HUES6 (cell line): ENCODE results near the gene MAN2B1.
"Not testable (repeated sequence)": the region's sequence is repeated elsewhere in the genome, so short reads cannot be mapped to it uniquely, and the experiment has no call there.

ENCODE experiments used
- H3K27ac ChIP-seq: 2 replicates; pipeline ENCODE4 v1.7.0; 2013; ENCODE audit warnings: low read depth, mild to moderate bottlenecking, low read length, inconsistent platforms
- H3K27me3 ChIP-seq: 2 replicates; pipeline ENCODE4 v1.6.1; 2013; ENCODE audit warnings: low read length; ENCODE audit not compliant: control insufficient read depth, insufficient read depth
- H3K36me3 ChIP-seq: 2 replicates; pipeline ENCODE4 v1.6.1; 2013; ENCODE audit warnings: low read length; ENCODE audit not compliant: control insufficient read depth, insufficient read depth
- H3K4me1 ChIP-seq: 2 replicates; pipeline ENCODE4 v1.6.1; 2013; ENCODE audit warnings: low read length; ENCODE audit not compliant: control insufficient read depth, insufficient read depth
- H3K4me3 ChIP-seq: 2 replicates; pipeline ENCODE4 v1.5.1; 2013; ENCODE audit warnings: low read depth, low read length
- H3K9ac ChIP-seq: one replicate; pipeline ENCODE4 v1.6.1; 2013; ENCODE audit warnings: mild to moderate bottlenecking, low read length
- H3K9me3 ChIP-seq: 2 replicates; pipeline ENCODE4 v1.6.1; 2013; ENCODE audit warnings: low read depth, low read length; ENCODE audit not compliant: control insufficient read depth, insufficient read depth

Gene MAN2B1

GRCh38 chr19:12689012-12689411, 22.5 kb upstream of the MAN2B1 start:
- H3K4me1 ChIP-seq: no peaks in the 10 kb centered on the region
- H3K9ac ChIP-seq: no peak overlapping the region
- H3K27me3 ChIP-seq: no peaks in the 10 kb centered on the region
- H3K27ac ChIP-seq: no peak overlapping the region
- H3K9me3 ChIP-seq: no peaks in the 10 kb centered on the region
- no peak overlapping the region for H3K4me3 ChIP-seq
- no peaks in the 10 kb centered on the region for H3K36me3 ChIP-seq

- no peaks in the 10 kb centered on the region for H3K36me3 ChIP-seq
- H3K4me3 ChIP-seq: no peak within 1 kb of the TSS
- H3K9ac ChIP-seq: no peak within 1 kb of the TSS
- H3K27me3 ChIP-seq: no peaks in the 10 kb centered on the region
- H3K9me3 ChIP-seq: no peaks in the 10 kb centered on the region
- no peaks in the 10 kb centered on the region for H3K4me1 ChIP-seq
- no peak within 1 kb of the TSS for H3K27ac ChIP-seq
Observed at GRCh38 chr19:12687496-12688196, 21.1 kb upstream of the MAN2B1 start, which contains the start of gene GNG14. Gene GNG14, plus strand, starts transcription at chr19:12687998. Its CDS starts 51 bp downstream, at chr19:12688049.

GRCh38 chr19:12685831-12686230, 19.3 kb upstream of the MAN2B1 start:
- no peaks in the 10 kb centered on the region for H3K9me3 ChIP-seq
- no peak overlapping the region for H3K27ac ChIP-seq
- no peak overlapping the region for H3K4me3 ChIP-seq
- no peak overlapping the region for H3K9ac ChIP-seq
- H3K4me1 ChIP-seq: no peaks in the 10 kb centered on the region
- no peaks in the 10 kb centered on the region for H3K27me3 ChIP-seq
- no peaks in the 10 kb centered on the region for H3K36me3 ChIP-seq

- no peaks in the 10 kb centered on the region for H3K27me3 ChIP-seq
- H3K9me3 ChIP-seq: no peaks in the 10 kb centered on the region
- peak within 1 kb of the TSS; percentile 87 for H3K4me3 ChIP-seq
- H3K9ac ChIP-seq: peak within 1 kb of the TSS; percentile 98
- H3K36me3 ChIP-seq: peaks cover 36% of the 10 kb centered on the region
- H3K27ac ChIP-seq: peak within 1 kb of the TSS; percentile 94
- no peaks in the 10 kb centered on the region for H3K4me1 ChIP-seq
Observed at GRCh38 chr19:12681074-12681987, 14.8 kb upstream of the MAN2B1 start, which contains the start of gene DHPS. Gene DHPS, minus strand, starts transcription at chr19:12681880. Its CDS starts 114 bp downstream, at chr19:12681766.

- Histone ChIP-seq H3K4me1 (no peaks in the 10 kb centered on the region), H3K27me3 (no peaks in the 10 kb centered on the region), H3K4me3 (no peak overlapping the region), H3K36me3 (peaks cover 49% of the 10 kb centered on the region), H3K9me3 (no peaks in the 10 kb centered on the region), H3K9ac (no peak overlapping the region), H3K27ac (no peak overlapping the region)
Observed at GRCh38 chr19:12680034-12680433, 13.5 kb upstream of the MAN2B1 start.

GRCh38 chr19:12678039-12678438, 11.5 kb upstream of the MAN2B1 start:
- H3K36me3 ChIP-seq: peaks cover 64% of the 10 kb centered on the region
- H3K27ac ChIP-seq, H3K27me3 ChIP-seq, H3K4me3 ChIP-seq, H3K9me3 ChIP-seq, H3K9ac ChIP-seq, H3K4me1 ChIP-seq: not testable (repeated sequence)

GRCh38 chr19:12676928-12677327, 10.4 kb upstream of the MAN2B1 start:
- Histone ChIP-seq H3K4me3 (no peak overlapping the region), H3K9ac (no peak overlapping the region), H3K27ac (no peak overlapping the region), H3K4me1 (no peaks in the 10 kb centered on the region), H3K9me3 (no peaks in the 10 kb centered on the region), H3K27me3 (no peaks in the 10 kb centered on the region), H3K36me3 (peaks cover 69% of the 10 kb centered on the region)

GRCh38 chr19:12676384-12676792, 9.8 kb upstream of the MAN2B1 start:
- Histone ChIP-seq H3K27me3 (no peaks in the 10 kb centered on the region), H3K36me3 (peaks cover 69% of the 10 kb centered on the region), H3K9ac (no peak overlapping the region), H3K27ac (no peak overlapping the region), H3K9me3 (no peaks in the 10 kb centered on the region), H3K4me3 (no peak overlapping the region), H3K4me1 (no peaks in the 10 kb centered on the region)

GRCh38 chr19:12675940-12676339, 9.4 kb upstream of the MAN2B1 start:
- Histone ChIP-seq H3K36me3 (peaks cover 69% of the 10 kb centered on the region), H3K4me3 (no peak overlapping the region), H3K27ac (no peak overlapping the region), H3K27me3 (no peaks in the 10 kb centered on the region), H3K4me1 (no peaks in the 10 kb centered on the region), H3K9me3 (no peaks in the 10 kb centered on the region), H3K9ac (no peak overlapping the region)

- Histone ChIP-seq H3K36me3 (peaks cover 69% of the 10 kb centered on the region), H3K27me3 (no peaks in the 10 kb centered on the region), H3K4me1 (0 out of 2 replicates have a peak, but pooled peaks cover 3% of the 10 kb centered on the region), H3K4me3 (no peak overlapping the region), H3K9ac (no peak overlapping the region), H3K9me3 (no peaks in the 10 kb centered on the region), H3K27ac (no peak overlapping the region)
Observed at GRCh38 chr19:12675399-12675798, 8.9 kb upstream of the MAN2B1 start.

GRCh38 chr19:12672744-12673143, 6.2 kb upstream of the MAN2B1 start:
- H3K27ac ChIP-seq: no peak overlapping the region
- H3K4me1 ChIP-seq: 0 out of 2 replicates have a peak, but pooled peaks cover 6% of the 10 kb centered on the region
- H3K27me3 ChIP-seq: no peaks in the 10 kb centered on the region
- H3K36me3 ChIP-seq: peaks cover 45% of the 10 kb centered on the region
- no peak overlapping the region for H3K4me3 ChIP-seq
- no peak overlapping the region for H3K9ac ChIP-seq
- H3K9me3 ChIP-seq: no peaks in the 10 kb centered on the region
